ENCODE results near the gene NCAPG2. TPM values are rescaled to one million over a fixed set of nuclear protein-coding genes. Genes with fewer than 3 reads are reported as not detected.
A peak's percentile ranks its signal among the peaks of the same experiment; 100 is the strongest.

The NCAPG2 gene
- total RNA-seq, 1 experiment from 2014 or later: 99.2 TPM

DNA sequence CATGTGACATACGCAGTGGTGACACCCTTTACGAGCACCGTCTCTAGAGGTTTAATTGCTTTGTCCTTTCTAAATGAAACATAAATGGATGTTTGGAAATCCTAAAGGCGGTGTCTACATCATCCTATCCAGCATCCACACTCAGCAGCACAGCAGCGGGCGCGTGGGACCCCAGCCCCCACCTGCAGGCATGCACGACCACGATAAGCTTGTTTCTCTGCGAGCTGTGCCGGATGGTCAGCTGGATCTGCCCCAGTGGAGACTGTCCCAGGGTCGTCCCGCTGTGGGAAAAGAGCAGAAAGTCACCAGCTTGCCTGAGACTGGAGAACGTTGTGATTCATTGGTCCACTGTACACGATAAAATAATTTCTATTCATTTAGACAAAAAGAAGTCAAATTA is 34.2 kb upstream of the NCAPG2 start:
- POLR2A ChIA-PET: no interaction called here
- no peaks in the 10 kb centered on the region; the same call in 1 of the 2 replicates for H3K27me3 Mint-ChIP-seq (ENCODE audit: low read depth)
- CTCF ChIA-PET: no interaction called here

DNA sequence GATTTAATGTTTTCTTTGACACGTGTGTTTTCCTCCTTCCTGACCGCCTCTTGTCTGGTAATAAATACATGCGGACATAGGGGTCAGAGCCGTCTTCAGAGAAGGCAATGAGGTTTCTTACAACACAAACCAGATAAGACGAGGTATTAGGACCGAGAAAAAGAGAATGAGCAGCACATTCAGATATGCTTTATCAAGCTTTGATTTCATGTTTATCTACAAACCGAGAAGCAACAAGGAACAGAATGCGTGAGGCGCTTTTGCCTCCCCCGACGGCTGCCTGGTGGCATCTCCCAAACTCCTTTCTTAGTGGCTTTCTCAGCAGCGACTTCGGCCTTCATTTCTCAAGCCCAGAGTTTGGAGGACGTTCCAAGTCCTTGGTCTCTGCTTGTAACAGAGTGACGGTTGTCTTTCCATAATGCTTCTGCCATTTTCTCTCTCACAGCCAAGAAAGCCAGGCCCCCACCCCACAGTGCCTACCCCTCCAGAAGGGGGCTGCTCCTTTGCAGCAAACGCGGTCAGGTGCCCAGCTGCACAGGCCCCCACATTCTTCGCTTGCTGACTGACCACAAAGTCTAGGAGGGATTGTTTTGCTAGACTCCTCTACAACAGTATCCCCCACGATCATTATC is 32.6 kb upstream of the NCAPG2 start:
- CTCF ChIA-PET: no interaction called here
- no peaks in the 10 kb centered on the region for H3K27me3 Mint-ChIP-seq (ENCODE audit: low read depth)
- no peaks in the 10 kb centered on the region for H3K9me3 Mint-ChIP-seq
- POLR2A ChIA-PET: no interaction called here
- peaks cover 11% of the 10 kb centered on the region for H3K4me1 Mint-ChIP-seq
- DNase-seq (ENCODE audit: low spot score) (no peak), ATAC-seq (no peak)
- H3K27ac Mint-ChIP-seq: 0 out of 2 replicates have a peak overlapping the region, but pooled peaks have one; percentile 3
- H3K36me3 Mint-ChIP-seq: peaks cover 51% of the 10 kb centered on the region
- TF ChIP-seq RELA (CRISPR knock-in tag; IDR thresholded peaks at IDR 0.05; ENCODE audit: borderline replicate concordance) (no peak), GRHL2 (CRISPR knock-in tag; IDR thresholded peaks at IDR 0.05; ENCODE audit: insufficient replicate concordance, severe bottlenecking) (no peak), ZNF121 (CRISPR knock-in tag; IDR thresholded peaks at IDR 0.05) (no peak), NR2C2 (CRISPR knock-in tag; IDR thresholded peaks at IDR 0.05) (no peak), ZNF671 (CRISPR knock-in tag; IDR thresholded peaks at IDR 0.05) (no peak), ESRRA (CRISPR knock-in tag; IDR thresholded peaks at IDR 0.05; ENCODE audit: borderline replicate concordance) (no peak), ZNF138 (CRISPR knock-in tag; conservative IDR thresholded peaks at IDR 0.05) (no peak), ZBTB21 (CRISPR knock-in tag; IDR thresholded peaks at IDR 0.05; ENCODE audit: borderline replicate concordance) (no peak)
- TF ChIP-seq, protein P1, sequence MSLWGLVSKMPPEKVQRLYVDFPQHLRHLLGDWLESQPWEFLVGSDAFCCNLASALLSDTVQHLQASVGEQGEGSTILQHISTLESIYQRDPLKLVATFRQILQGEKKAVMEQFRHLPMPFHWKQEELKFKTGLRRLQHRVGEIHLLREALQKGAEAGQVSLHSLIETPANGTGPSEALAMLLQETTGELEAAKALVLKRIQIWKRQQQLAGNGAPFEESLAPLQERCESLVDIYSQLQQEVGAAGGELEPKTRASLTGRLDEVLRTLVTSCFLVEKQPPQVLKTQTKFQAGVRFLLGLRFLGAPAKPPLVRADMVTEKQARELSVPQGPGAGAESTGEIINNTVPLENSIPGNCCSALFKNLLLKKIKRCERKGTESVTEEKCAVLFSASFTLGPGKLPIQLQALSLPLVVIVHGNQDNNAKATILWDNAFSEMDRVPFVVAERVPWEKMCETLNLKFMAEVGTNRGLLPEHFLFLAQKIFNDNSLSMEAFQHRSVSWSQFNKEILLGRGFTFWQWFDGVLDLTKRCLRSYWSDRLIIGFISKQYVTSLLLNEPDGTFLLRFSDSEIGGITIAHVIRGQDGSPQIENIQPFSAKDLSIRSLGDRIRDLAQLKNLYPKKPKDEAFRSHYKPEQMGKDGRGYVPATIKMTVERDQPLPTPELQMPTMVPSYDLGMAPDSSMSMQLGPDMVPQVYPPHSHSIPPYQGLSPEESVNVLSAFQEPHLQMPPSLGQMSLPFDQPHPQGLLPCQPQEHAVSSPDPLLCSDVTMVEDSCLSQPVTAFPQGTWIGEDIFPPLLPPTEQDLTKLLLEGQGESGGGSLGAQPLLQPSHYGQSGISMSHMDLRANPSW (CRISPR knock-in tag; conservative IDR thresholded peaks at IDR 0.05; ENCODE audit: low read depth): no peak
- TF ChIP-seq, protein P2, sequence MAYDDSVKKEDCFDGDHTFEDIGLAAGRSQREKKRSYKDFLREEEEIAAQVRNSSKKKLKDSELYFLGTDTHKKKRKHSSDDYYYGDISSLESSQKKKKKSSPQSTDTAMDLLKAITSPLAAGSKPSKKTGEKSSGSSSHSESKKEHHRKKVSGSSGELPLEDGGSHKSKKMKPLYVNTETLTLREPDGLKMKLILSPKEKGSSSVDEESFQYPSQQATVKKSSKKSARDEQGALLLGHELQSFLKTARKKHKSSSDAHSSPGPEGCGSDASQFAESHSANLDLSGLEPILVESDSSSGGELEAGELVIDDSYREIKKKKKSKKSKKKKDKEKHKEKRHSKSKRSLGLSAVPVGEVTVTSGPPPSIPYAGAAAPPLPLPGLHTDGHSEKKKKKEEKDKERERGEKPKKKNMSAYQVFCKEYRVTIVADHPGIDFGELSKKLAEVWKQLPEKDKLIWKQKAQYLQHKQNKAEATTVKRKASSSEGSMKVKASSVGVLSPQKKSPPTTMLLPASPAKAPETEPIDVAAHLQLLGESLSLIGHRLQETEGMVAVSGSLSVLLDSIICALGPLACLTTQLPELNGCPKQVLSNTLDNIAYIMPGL (CRISPR knock-in tag; IDR thresholded peaks at IDR 0.05): no peak
- TF ChIP-seq, protein P3, sequence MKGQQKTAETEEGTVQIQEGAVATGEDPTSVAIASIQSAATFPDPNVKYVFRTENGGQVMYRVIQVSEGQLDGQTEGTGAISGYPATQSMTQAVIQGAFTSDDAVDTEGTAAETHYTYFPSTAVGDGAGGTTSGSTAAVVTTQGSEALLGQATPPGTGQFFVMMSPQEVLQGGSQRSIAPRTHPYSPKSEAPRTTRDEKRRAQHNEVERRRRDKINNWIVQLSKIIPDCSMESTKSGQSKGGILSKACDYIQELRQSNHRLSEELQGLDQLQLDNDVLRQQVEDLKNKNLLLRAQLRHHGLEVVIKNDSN (CRISPR knock-in tag; IDR thresholded peaks at IDR 0.05): no peak
- H3K4me3 Mint-ChIP-seq: no peak overlapping the region

More for the DNA sequence above, 34.2 kb upstream of the NCAPG2 start:
- no peak overlapping the region for H3K27ac Mint-ChIP-seq
- no peaks in the 10 kb centered on the region for H3K9me3 Mint-ChIP-seq
- TF ChIP-seq ZNF416 (CRISPR knock-in tag; IDR thresholded peaks at IDR 0.05): no peak
- TF ChIP-seq ZNF232 (CRISPR knock-in tag; IDR thresholded peaks at IDR 0.05): no peak
- no peak for DNase-seq (ENCODE audit: low spot score)
- ATAC-seq: no peak
- H3K4me3 Mint-ChIP-seq: no peak overlapping the region
- no peaks in the 10 kb centered on the region for H3K4me1 Mint-ChIP-seq
- peaks cover 63% of the 10 kb centered on the region for H3K36me3 Mint-ChIP-seq

DNA sequence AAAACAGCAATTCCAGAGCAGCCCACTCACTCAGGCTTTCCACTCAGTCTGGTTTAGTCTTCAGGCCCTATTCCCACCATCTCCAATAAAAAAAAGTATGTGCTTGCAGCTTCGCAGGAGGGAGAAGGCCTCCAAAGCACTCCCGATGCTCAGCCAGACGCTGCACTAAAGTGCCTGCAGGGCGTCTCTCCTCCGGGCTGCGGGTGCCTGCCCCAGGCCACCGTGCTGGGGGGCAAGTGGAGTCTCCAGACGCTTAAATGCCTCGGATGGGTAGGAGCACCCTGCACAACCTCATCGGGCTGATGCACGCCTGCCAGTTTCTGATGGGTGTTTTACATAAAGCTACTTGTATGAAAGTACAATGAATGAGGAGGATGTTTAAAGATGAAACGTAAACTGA is 31.3 kb upstream of the NCAPG2 start:
- Mint-ChIP-seq H3K27ac (no peak overlapping the region), H3K36me3 (peaks cover 46% of the 10 kb centered on the region), H3K4me3 (no peak overlapping the region), H3K9me3 (no peaks in the 10 kb centered on the region), H3K4me1 (peaks cover 20% of the 10 kb centered on the region), H3K27me3 (ENCODE audit: low read depth) (no peaks in the 10 kb centered on the region)
- CTCF ChIA-PET: no interaction called here
- ATAC-seq: no peak
- no peak for DNase-seq (ENCODE audit: low spot score)
- POLR2A ChIA-PET: no interaction called here
- TF ChIP-seq, protein P4, sequence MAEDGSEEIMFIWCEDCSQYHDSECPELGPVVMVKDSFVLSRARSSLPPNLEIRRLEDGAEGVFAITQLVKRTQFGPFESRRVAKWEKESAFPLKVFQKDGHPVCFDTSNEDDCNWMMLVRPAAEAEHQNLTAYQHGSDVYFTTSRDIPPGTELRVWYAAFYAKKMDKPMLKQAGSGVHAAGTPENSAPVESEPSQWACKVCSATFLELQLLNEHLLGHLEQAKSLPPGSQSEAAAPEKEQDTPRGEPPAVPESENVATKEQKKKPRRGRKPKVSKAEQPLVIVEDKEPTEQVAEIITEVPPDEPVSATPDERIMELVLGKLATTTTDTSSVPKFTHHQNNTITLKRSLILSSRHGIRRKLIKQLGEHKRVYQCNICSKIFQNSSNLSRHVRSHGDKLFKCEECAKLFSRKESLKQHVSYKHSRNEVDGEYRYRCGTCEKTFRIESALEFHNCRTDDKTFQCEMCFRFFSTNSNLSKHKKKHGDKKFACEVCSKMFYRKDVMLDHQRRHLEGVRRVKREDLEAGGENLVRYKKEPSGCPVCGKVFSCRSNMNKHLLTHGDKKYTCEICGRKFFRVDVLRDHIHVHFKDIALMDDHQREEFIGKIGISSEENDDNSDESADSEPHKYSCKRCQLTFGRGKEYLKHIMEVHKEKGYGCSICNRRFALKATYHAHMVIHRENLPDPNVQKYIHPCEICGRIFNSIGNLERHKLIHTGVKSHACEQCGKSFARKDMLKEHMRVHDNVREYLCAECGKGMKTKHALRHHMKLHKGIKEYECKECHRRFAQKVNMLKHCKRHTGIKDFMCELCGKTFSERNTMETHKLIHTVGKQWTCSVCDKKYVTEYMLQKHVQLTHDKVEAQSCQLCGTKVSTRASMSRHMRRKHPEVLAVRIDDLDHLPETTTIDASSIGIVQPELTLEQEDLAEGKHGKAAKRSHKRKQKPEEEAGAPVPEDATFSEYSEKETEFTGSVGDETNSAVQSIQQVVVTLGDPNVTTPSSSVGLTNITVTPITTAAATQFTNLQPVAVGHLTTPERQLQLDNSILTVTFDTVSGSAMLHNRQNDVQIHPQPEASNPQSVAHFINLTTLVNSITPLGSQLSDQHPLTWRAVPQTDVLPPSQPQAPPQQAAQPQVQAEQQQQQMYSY (CRISPR knock-in tag; IDR thresholded peaks at IDR 0.05): no peak
- TF ChIP-seq ZNF263 (CRISPR knock-in tag; IDR thresholded peaks at IDR 0.05; ENCODE audit: low read depth): no peak
- TF ChIP-seq, protein P2 (CRISPR knock-in tag; IDR thresholded peaks at IDR 0.05): no peak
- TF ChIP-seq NR1H2 (CRISPR knock-in tag; IDR thresholded peaks at IDR 0.05): no peak
- no peak for TF ChIP-seq GRHL2 (CRISPR knock-in tag; IDR thresholded peaks at IDR 0.05; ENCODE audit: insufficient replicate concordance, severe bottlenecking)
- no peak for TF ChIP-seq CBFB (CRISPR knock-in tag; IDR thresholded peaks at IDR 0.05; ENCODE audit: low read depth)
- TF ChIP-seq, protein P5, sequence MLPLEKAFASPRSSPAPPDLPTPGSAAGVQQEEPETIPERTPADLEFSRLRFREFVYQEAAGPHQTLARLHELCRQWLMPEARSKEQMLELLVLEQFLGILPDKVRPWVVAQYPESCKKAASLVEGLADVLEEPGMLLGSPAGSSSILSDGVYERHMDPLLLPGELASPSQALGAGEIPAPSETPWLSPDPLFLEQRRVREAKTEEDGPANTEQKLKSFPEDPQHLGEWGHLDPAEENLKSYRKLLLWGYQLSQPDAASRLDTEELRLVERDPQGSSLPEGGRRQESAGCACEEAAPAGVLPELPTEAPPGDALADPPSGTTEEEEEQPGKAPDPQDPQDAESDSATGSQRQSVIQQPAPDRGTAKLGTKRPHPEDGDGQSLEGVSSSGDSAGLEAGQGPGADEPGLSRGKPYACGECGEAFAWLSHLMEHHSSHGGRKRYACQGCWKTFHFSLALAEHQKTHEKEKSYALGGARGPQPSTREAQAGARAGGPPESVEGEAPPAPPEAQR (CRISPR knock-in tag; IDR thresholded peaks at IDR 0.05): no peak
- no peak for TF ChIP-seq ZNF396 (CRISPR knock-in tag; IDR thresholded peaks at IDR 0.05; ENCODE audit: borderline replicate concordance)

Data from WTC11 (cell line).